ENCODE data around the gene KLK13.

Gene KLK13

DNA sequence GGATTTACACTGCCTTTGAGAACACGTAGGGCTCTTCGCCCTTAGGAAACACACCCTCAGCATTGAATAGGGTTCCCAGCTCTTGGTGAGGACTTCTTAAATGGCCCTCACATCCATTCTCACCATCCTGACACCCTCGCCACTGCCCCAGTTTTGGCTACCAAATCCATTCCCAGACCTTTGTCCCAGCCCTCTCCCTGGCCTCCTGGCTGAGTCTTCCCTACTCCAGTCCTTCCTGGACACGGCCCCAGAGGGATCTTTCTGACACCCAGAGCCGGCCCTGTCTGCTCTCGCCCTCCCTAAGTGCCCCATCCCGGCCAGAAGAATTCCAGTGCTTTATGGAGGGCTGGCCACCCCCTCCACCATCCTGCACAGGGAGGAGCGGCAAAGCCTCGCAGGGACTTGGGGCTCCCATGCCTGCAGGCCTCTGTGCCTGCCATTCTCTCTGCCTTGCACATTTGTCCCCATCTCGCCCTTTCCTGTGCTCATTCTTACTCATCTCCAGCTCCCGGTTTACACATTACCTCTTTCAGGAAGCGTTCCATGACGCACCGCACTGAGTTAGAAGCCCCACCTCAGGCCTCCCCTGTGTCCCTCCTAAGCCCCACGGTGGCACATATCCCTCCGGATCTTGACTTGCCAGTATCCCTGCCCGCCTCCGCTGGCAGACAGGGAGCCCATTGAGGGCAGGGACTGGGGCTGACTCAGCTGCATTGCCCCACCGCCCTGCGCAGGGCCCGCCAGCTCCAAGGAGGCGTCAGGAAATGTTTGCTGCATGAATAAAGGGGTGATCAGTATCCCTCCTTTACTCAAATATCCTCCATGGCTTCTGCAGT is 28.8 kb upstream of the KLK13 start:
- H3K36me3 ChIP-seq (ENCODE audit: control insufficient read depth, insufficient read depth, low read length): no peaks in the 10 kb centered on the region
- TF ChIP-seq, protein P1, sequence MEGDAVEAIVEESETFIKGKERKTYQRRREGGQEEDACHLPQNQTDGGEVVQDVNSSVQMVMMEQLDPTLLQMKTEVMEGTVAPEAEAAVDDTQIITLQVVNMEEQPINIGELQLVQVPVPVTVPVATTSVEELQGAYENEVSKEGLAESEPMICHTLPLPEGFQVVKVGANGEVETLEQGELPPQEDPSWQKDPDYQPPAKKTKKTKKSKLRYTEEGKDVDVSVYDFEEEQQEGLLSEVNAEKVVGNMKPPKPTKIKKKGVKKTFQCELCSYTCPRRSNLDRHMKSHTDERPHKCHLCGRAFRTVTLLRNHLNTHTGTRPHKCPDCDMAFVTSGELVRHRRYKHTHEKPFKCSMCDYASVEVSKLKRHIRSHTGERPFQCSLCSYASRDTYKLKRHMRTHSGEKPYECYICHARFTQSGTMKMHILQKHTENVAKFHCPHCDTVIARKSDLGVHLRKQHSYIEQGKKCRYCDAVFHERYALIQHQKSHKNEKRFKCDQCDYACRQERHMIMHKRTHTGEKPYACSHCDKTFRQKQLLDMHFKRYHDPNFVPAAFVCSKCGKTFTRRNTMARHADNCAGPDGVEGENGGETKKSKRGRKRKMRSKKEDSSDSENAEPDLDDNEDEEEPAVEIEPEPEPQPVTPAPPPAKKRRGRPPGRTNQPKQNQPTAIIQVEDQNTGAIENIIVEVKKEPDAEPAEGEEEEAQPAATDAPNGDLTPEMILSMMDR (IDR thresholded peaks at IDR 0.05): no peak

GRCh38 chr19:51093101-51093500 is 28.2 kb upstream of the KLK13 start:
- Histone ChIP-seq H3K9me3 (ENCODE audit: control insufficient read depth, low read length) (no peaks in the 10 kb centered on the region), H3K9ac (no peak overlapping the region), H3K27ac (no peak overlapping the region), H3K36me3 (ENCODE audit: control insufficient read depth, insufficient read depth, low read length) (no peaks in the 10 kb centered on the region), H2AFZ (no peak overlapping the region), H3K27me3 (ENCODE audit: control insufficient read depth, insufficient read depth, low read length) (no peaks in the 10 kb centered on the region), H3K79me2 (no peaks in the 10 kb centered on the region), H3K4me1 (peaks cover 4% of the 10 kb centered on the region), H3K4me2 (ENCODE audit: low read length) (no peak overlapping the region), H3K4me3 (ENCODE audit: low read depth, low read length) (no peak overlapping the region)
- TF ChIP-seq, protein P1 (IDR thresholded peaks at IDR 0.05): no peak

More for the DNA sequence above, 28.8 kb upstream of the KLK13 start:
- no peak overlapping the region for H3K9ac ChIP-seq
- H3K27me3 ChIP-seq (ENCODE audit: control insufficient read depth, insufficient read depth, low read length): no peaks in the 10 kb centered on the region
- H3K4me3 ChIP-seq (ENCODE audit: low read depth, low read length): no peak overlapping the region
- no peaks in the 10 kb centered on the region for H3K79me2 ChIP-seq
- H2AFZ ChIP-seq: no peak overlapping the region
- H3K4me2 ChIP-seq (ENCODE audit: low read length): no peak overlapping the region
- H3K9me3 ChIP-seq (ENCODE audit: control insufficient read depth, low read length): no peaks in the 10 kb centered on the region
- peaks cover 7% of the 10 kb centered on the region for H3K4me1 ChIP-seq
- no peak overlapping the region for H3K27ac ChIP-seq

- Histone ChIP-seq H3K4me3 (ENCODE audit: low read depth, low read length) (no peak overlapping the region), H3K79me2 (no peaks in the 10 kb centered on the region), H3K36me3 (ENCODE audit: control insufficient read depth, insufficient read depth, low read length) (no peaks in the 10 kb centered on the region), H3K4me2 (ENCODE audit: low read length) (no peak overlapping the region), H3K4me1 (no peaks in the 10 kb centered on the region), H2AFZ (no peak overlapping the region), H3K9me3 (ENCODE audit: control insufficient read depth, low read length) (no peaks in the 10 kb centered on the region), H3K9ac (no peak overlapping the region), H3K27me3 (ENCODE audit: control insufficient read depth, insufficient read depth, low read length) (no peaks in the 10 kb centered on the region), H3K27ac (no peak overlapping the region)
- TF ChIP-seq, protein P1 (IDR thresholded peaks at IDR 0.05): no peak
Measured at GRCh38 chr19:51091895-51092873, 27.3 kb upstream of the KLK13 start.

- Histone ChIP-seq H3K4me3 (ENCODE audit: low read depth, low read length) (no peak overlapping the region), H3K4me1 (no peaks in the 10 kb centered on the region), H3K27me3 (ENCODE audit: control insufficient read depth, insufficient read depth, low read length) (no peaks in the 10 kb centered on the region), H3K27ac (no peak overlapping the region), H3K4me2 (ENCODE audit: low read length) (no peak overlapping the region), H3K79me2 (no peaks in the 10 kb centered on the region), H3K36me3 (ENCODE audit: control insufficient read depth, insufficient read depth, low read length) (no peaks in the 10 kb centered on the region), H3K9ac (no peak overlapping the region), H2AFZ (no peak overlapping the region), H3K9me3 (ENCODE audit: control insufficient read depth, low read length) (no peaks in the 10 kb centered on the region)
- TF ChIP-seq, protein P1 (IDR thresholded peaks at IDR 0.05): no peak
Measured at GRCh38 chr19:51091126-51091525, 26.2 kb upstream of the KLK13 start.

Data from parathyroid adenoma (tissue), 2 donors.